Liver (tissue), 9 donors: ENCODE data around the gene SORCS2. TPM values are rescaled to one million over a fixed set of nuclear protein-coding genes. Genes with fewer than 3 reads are reported as not detected.

ENCODE experiments used
- DNase-seq: peaks from one replicate; pipeline ENCODE4 v3.0.0-alpha.2; 2017; ENCODE audit warnings: low spot score
- H3K27ac ChIP-seq, 2 donors: one replicate each; pipeline ENCODE4 v1.7.0; 2013; ENCODE audit warnings: inconsistent platforms in 2 of 2, low read length in 2 of 2, control low read depth in 1 of 2, low read depth in 1 of 2, mild to moderate bottlenecking in 1 of 2
- H3K27me3 ChIP-seq, 4 donors: one replicate each; pipeline versions ENCODE4 v1.6.1 to v1.7.0; 2013; ENCODE audit warnings: low read length in 3 of 4, inconsistent platforms in 1 of 4, mild to moderate bottlenecking in 1 of 4, moderate library complexity in 1 of 4; ENCODE audit not compliant: control insufficient read depth in 4 of 4, insufficient read depth in 4 of 4
- H3K36me3 ChIP-seq, 4 donors: one replicate each; pipeline versions ENCODE4 v1.6.1 to v1.7.0; 2013; ENCODE audit warnings: low read length in 3 of 4, mild to moderate bottlenecking in 3 of 4, low read depth in 1 of 4, moderate library complexity in 1 of 4; ENCODE audit not compliant: control insufficient read depth in 4 of 4, insufficient read depth in 3 of 4
- H3K4me1 ChIP-seq, 4 donors: one replicate each; pipeline versions ENCODE4 v1.6.1 to v1.7.0; 2013; ENCODE audit warnings: low read length in 3 of 4, mild to moderate bottlenecking in 3 of 4, moderate library complexity in 1 of 4; ENCODE audit not compliant: control insufficient read depth in 4 of 4, insufficient read depth in 4 of 4
- H3K4me3 ChIP-seq, 3 donors: one replicate each; pipeline versions ENCODE4 v1.6.1 to v1.7.0; 2013; ENCODE audit warnings: low read length in 3 of 3, control low read depth in 1 of 3, low read depth in 1 of 3, mild to moderate bottlenecking in 1 of 3
- H3K9ac ChIP-seq, 2 donors: one replicate each; pipeline ENCODE4 v1.7.0; 2013; ENCODE audit warnings: low read length in 2 of 2, mild to moderate bottlenecking in 2 of 2, moderate library complexity in 2 of 2, control low read depth in 1 of 2, low read depth in 1 of 2
- H3K9me3 ChIP-seq, 4 donors: one replicate each; pipeline versions ENCODE4 v1.6.1 to v1.7.0; 2013; ENCODE audit warnings: low read length in 3 of 4; ENCODE audit not compliant: control insufficient read depth in 4 of 4
- EGR1 ChIP-seq, 2 donors: IDR thresholded peaks; 2 replicates each; pipeline ENCODE4 v1.6.1; 2016 to 2018; ENCODE audit warnings: antibody characterized with exemption in 2 of 2, low read depth in 2 of 2
- FOXA1 ChIP-seq: IDR thresholded peaks from 2 replicates; pipeline ENCODE4 v1.6.1; 2016; ENCODE audit warnings: antibody characterized with exemption
- FOXA2 ChIP-seq: IDR thresholded peaks from 2 replicates; pipeline ENCODE4 v1.6.1; 2016; ENCODE audit warnings: antibody characterized with exemption
- GABPA ChIP-seq, 2 donors: IDR thresholded peaks in 1 of 2; conservative IDR thresholded peaks in 1 of 2; 2 replicates each; pipeline ENCODE4 v1.6.1; 2016; ENCODE audit warnings: antibody characterized with exemption in 2 of 2, mild to moderate bottlenecking in 1 of 2, moderate library complexity in 1 of 2
- HNF4A ChIP-seq, 2 donors: conservative IDR thresholded peaks; 2 replicates each; pipeline ENCODE4 v1.6.1; 2016; ENCODE audit warnings: antibody characterized with exemption in 2 of 2, mild to moderate bottlenecking in 2 of 2
- HNF4G ChIP-seq: IDR thresholded peaks from 2 replicates; pipeline ENCODE4 v1.6.1; 2016; ENCODE audit warnings: antibody characterized with exemption
- JUND ChIP-seq, 2 donors: IDR thresholded peaks; 2 replicates each; pipeline ENCODE4 v1.6.1; 2016; ENCODE audit warnings: antibody characterized with exemption in 2 of 2
- NR2F2 ChIP-seq: IDR thresholded peaks from 2 replicates; pipeline ENCODE4 v1.6.1; 2016; ENCODE audit warnings: antibody characterized with exemption
- RAD21 ChIP-seq, 2 donors: IDR thresholded peaks; 2 replicates each; pipeline ENCODE4 v1.6.1; 2016; ENCODE audit warnings: antibody characterized with exemption in 2 of 2, mild to moderate bottlenecking in 2 of 2
- RXRA ChIP-seq, 2 donors: IDR thresholded peaks; 2 replicates each; pipeline ENCODE4 v1.6.1; 2017 to 2018; ENCODE audit warnings: antibody characterized with exemption in 2 of 2, mild to moderate bottlenecking in 1 of 2
- SP1 ChIP-seq: IDR thresholded peaks from 2 replicates; pipeline ENCODE4 v1.6.1; 2018; ENCODE audit warnings: antibody characterized with exemption, mild to moderate bottlenecking
- TAF1 ChIP-seq: conservative IDR thresholded peaks from 2 replicates; pipeline ENCODE4 v1.6.1; 2016; ENCODE audit warnings: antibody characterized with exemption, mild to moderate bottlenecking
- YY1 ChIP-seq: IDR thresholded peaks from 2 replicates; pipeline ENCODE4 v1.6.1; 2016; ENCODE audit warnings: antibody characterized with exemption, mild to moderate bottlenecking
- WGBS: extraction: QIAGEN DNeasy Blood & Tissue Kit; methylation state at CpG from one replicate; pipeline ENCODE4 v1.1.7; 2013; 5-methylcytosine and 5-hydroxymethylcytosine counted together
- polyA plus RNA-seq, 2 donors: library from polyadenylated mRNA; stranded (reverse) in 1 of 2; unstranded in 1 of 2; fragments of 200-250 nt in 1 of 2; fragments of >200 nt in 1 of 2; fragmentation: Nextera tagmentation in 1 of 2; extraction: Ambion mirVana in 1 of 2; gene quantifications; one replicate each; pipeline versions ENCODE4 v1.2.1 to v1.2.3, GENCODE V29; 2013 to 2015
- total RNA-seq, 2 donors: library from RNA; depleted of rRNA; stranded (reverse); fragments of >200 nt; gene quantifications; one replicate each; pipeline ENCODE4 v1.2.3, GENCODE V29; 2014
- TF ChIP-seq, protein P1 (sequence below): IDR thresholded peaks from 2 replicates; pipeline ENCODE4 v1.6.1; 2016; ENCODE audit warnings: antibody characterized with exemption, mild to moderate bottlenecking
- TF ChIP-seq, protein P2 (sequence below): IDR thresholded peaks from 2 replicates; pipeline ENCODE4 v1.6.1; 2016; ENCODE audit warnings: antibody characterized with exemption
- donor health status: healthy.
- donor health status: healthy.
- donor health status: healthy.
- donor health status: healthy.
- donor health status: healthy.

SORCS2 gene
- total and polyA plus RNA-seq, 4 donors: 0.10 to 1.4 (median 0.92) TPM

DNA sequence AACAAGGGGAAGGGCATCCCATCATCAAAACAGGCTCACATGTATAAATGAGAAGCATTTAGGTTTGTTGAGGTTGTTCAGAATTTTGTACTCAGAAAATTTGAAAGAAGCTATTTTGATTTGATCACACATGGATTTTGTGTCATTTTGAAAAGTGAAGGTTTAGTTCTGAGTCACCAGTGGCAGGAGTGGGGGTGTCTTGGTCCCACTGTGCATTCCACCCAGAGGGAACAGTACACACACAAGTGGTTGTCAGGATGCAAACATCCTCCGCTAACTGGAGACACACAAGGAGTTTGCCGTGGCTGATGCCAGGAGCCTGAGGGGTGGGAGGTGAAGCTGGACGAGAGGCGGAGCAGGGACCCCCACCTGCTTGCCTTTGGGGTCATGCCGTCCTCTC, 440.6 kb downstream of the SORCS2 start:
- Histone ChIP-seq H3K36me3 (no peaks in the 10 kb centered on the region), H3K9ac (no peak overlapping the region), H3K9me3 (no peaks in the 10 kb centered on the region), H3K4me1 (peaks cover 0 to 8% (median under 1%) of the 10 kb centered on the region in 4 donors), H3K27me3 (peaks cover 0 to 3% (median 0%) of the 10 kb centered on the region in 4 donors), H3K27ac (no peak overlapping the region), H3K4me3 (no peak overlapping the region)
- 88% methylated on average over 5 of the region's 5 CpGs for WGBS
- TF ChIP-seq NR2F2 (no peak), JUND (IDR thresholded peaks at IDR 0.05) (no peak), YY1 (no peak), SP1 (no peak), RXRA (IDR thresholded peaks at IDR 0.05) (no peak), GABPA (IDR thresholded peaks at IDR 0.05 in 1 of 2, conservative IDR thresholded peaks at IDR 0.05 in 1 of 2) (no peak), HNF4A (conservative IDR thresholded peaks at IDR 0.05) (no peak), FOXA2 (no peak), RAD21 (IDR thresholded peaks at IDR 0.05) (no peak), TAF1 (no peak), HNF4G (no peak), EGR1 (IDR thresholded peaks at IDR 0.05; ENCODE audit: low read depth in 2 of 2) (no peak), FOXA1 (no peak)
- TF ChIP-seq, protein P1, sequence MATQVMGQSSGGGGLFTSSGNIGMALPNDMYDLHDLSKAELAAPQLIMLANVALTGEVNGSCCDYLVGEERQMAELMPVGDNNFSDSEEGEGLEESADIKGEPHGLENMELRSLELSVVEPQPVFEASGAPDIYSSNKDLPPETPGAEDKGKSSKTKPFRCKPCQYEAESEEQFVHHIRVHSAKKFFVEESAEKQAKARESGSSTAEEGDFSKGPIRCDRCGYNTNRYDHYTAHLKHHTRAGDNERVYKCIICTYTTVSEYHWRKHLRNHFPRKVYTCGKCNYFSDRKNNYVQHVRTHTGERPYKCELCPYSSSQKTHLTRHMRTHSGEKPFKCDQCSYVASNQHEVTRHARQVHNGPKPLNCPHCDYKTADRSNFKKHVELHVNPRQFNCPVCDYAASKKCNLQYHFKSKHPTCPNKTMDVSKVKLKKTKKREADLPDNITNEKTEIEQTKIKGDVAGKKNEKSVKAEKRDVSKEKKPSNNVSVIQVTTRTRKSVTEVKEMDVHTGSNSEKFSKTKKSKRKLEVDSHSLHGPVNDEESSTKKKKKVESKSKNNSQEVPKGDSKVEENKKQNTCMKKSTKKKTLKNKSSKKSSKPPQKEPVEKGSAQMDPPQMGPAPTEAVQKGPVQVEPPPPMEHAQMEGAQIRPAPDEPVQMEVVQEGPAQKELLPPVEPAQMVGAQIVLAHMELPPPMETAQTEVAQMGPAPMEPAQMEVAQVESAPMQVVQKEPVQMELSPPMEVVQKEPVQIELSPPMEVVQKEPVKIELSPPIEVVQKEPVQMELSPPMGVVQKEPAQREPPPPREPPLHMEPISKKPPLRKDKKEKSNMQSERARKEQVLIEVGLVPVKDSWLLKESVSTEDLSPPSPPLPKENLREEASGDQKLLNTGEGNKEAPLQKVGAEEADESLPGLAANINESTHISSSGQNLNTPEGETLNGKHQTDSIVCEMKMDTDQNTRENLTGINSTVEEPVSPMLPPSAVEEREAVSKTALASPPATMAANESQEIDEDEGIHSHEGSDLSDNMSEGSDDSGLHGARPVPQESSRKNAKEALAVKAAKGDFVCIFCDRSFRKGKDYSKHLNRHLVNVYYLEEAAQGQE: no peak
- TF ChIP-seq, protein P2, sequence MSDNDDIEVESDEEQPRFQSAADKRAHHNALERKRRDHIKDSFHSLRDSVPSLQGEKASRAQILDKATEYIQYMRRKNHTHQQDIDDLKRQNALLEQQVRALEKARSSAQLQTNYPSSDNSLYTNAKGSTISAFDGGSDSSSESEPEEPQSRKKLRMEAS: no peak
- DNase-seq: no peak

GRCh38 chr4:7634661-7635251, 442.4 kb downstream of the SORCS2 start:
- Histone ChIP-seq H3K36me3 (no peaks in the 10 kb centered on the region), H3K27me3 (peaks cover 0 to 3% (median 0%) of the 10 kb centered on the region in 4 donors), H3K9ac (no peak overlapping the region), H3K4me1 (peaks cover 3 to 19% (median 7%) of the 10 kb centered on the region in 4 donors), H3K27ac (no peak overlapping the region), H3K9me3 (no peaks in the 10 kb centered on the region), H3K4me3 (no peak overlapping the region)
- TF ChIP-seq, protein P2: no peak
- TF ChIP-seq NR2F2: no peak
- TF ChIP-seq GABPA (IDR thresholded peaks at IDR 0.05 in 1 of 2, conservative IDR thresholded peaks at IDR 0.05 in 1 of 2): no peak
- no peak for TF ChIP-seq YY1
- WGBS: 67% methylated on average over 12 of the region's 12 CpGs
- no peak for DNase-seq
